K562 (cell line): ENCODE results near the gene TMEM202. TPM values are rescaled to one million over a fixed set of nuclear protein-coding genes. Genes with fewer than 3 reads are reported as not detected.

Experiments
- DMBX1 ChIP-seq: fragments of 250-450 bp; sonication (Bioruptor Pico); IDR thresholded peaks from 2 replicates; pipeline ENCODE4 v1.8.0; 2022; ENCODE audit warnings: inconsistent platforms, mild to moderate bottlenecking, moderate library complexity, borderline replicate concordance
- HMG20B ChIP-seq: fragments of 250-450 bp; sonication (Bioruptor Pico); IDR thresholded peaks from 2 replicates; pipeline ENCODE4 v1.5.0; 2021; ENCODE audit warnings: mild to moderate bottlenecking
- MAZ ChIP-seq, 2 experiments: fragments of 450-650 bp in 1 of 2; sonication (generic) in 1 of 2; formaldehyde crosslinking; IDR thresholded peaks in 1 of 2; conservative IDR thresholded peaks in 1 of 2; 2 replicates each; pipeline versions ENCODE4 v1.4.0 to v1.5.0; 2020; ENCODE audit warnings: mild to moderate bottlenecking in 1 of 2, missing genetic modification reagents in 1 of 2
- MYNN ChIP-seq, 2 experiments: sonication (generic); formaldehyde crosslinking in 1 of 2; IDR thresholded peaks; 2 replicates each; pipeline versions ENCODE4 v1.5.0 to v1.6.1; 2016 to 2020; ENCODE audit warnings: antibody characterized with exemption in 1 of 2, missing genetic modification reagents in 1 of 2
- SOX6 ChIP-seq: fragments of 450-650 bp; IDR thresholded peaks from 2 replicates; pipeline ENCODE4 v1.6.1; 2014; ENCODE audit warnings: mild to moderate bottlenecking
- TCF7 ChIP-seq: sonication (generic); IDR thresholded peaks from 2 replicates; pipeline ENCODE4 v1.6.1; 2016; ENCODE audit warnings: antibody characterized with exemption, borderline replicate concordance
- ZNF212 ChIP-seq: fragments of 450-650 bp; formaldehyde crosslinking; IDR thresholded peaks from 2 replicates; pipeline ENCODE4 v1.4.0; 2020; ENCODE audit warnings: mild to moderate bottlenecking
- polyA plus RNA-seq, 8 experiments: library from polyadenylated mRNA; depleted of rRNA in 4 of 8; stranded (reverse) in 5 of 8; unstranded in 3 of 8; fragments of >200 nt; fragmentation: Nextera tagmentation in 2 of 8; fragmentation: Illumina TruSeq in 1 of 8; extraction: Ambion mirVana in 2 of 8; extraction: Trizol in 1 of 8; gene quantifications; 2 replicates each; pipeline versions ENCODE4 v1.2.1 to v1.2.3, GENCODE V29; 2011 to 2014; ENCODE audit warnings: inconsistent platforms in 1 of 8, missing spikeins in 1 of 8
- total RNA-seq, 7 experiments: library from RNA; depleted of rRNA in 6 of 7; stranded (reverse); fragments of >200 nt in 6 of 7; fragmentation: Illumina TruSeq in 2 of 7; extraction: Trizol in 2 of 7; gene quantifications; 2 replicates each; pipeline versions ENCODE4 v1.2.1 to v1.2.3, GENCODE V29; 2011 to 2021; ENCODE audit warnings: low replicate concordance in 1 of 7
- TF ChIP-seq, protein P1 (sequence below): fragments of 450-650 bp; IDR thresholded peaks from 2 replicates; pipeline ENCODE4 v1.6.1; 2018; ENCODE audit not compliant: partially characterized antibody
- TF ChIP-seq, protein P2 (sequence below), 2 experiments: fragments of 450-650 bp in 1 of 2; sonication (generic) in 1 of 2; formaldehyde crosslinking in 1 of 2; IDR thresholded peaks; 2 replicates each; pipeline versions ENCODE4 v1.7.1 to v1.9.0; 2016 to 2022; ENCODE audit warnings: inconsistent platforms in 1 of 2, mild to moderate bottlenecking in 1 of 2, missing genetic modification reagents in 1 of 2
- TF ChIP-seq, protein P3 (sequence below): fragments of 250-450 bp; sonication (Bioruptor Pico); IDR thresholded peaks from 2 replicates; pipeline ENCODE4 v1.8.0; 2022; ENCODE audit warnings: moderate library complexity, mild to moderate bottlenecking, inconsistent platforms

TMEM202 gene
- total and polyA plus RNA-seq, 9 of the 15 experiments (the other 6 are each of a cell fraction or from before 2014, with no cell fraction given), result not detected

DNA sequence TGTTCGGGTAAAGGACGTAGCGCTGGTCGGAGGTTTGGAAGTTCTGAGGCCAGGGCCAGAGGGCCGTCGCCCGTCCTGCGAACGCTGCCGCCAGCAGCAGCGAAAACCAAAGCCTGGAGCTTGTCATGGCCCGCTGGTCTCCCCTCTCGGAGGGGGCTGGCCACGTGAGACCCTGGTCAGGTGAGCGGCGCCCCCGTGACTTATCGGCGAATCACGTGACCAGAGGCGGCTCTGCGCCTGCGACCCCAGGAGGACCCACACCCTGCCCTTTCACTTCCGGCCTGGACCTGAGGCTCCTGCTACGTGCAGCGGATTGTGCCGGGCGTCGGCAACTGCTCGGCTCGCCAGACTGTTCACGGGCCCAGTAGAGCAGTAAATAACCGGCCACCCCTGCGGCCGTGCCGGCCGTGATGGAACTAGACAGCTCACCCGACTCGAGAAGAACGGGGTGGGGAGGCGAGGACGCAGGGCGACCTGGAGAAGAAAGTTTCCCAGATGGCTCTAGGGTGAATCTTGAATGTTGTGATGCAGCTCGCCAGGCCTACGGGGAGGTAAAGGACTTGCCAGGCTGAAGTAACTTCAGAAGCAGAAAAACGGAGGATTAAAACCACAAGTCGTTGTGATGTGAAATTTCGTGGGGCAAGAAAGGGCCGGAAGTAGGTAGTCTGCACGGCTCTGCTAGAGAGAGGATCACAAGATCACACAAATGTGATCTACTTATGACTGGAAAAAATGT, 22.1 kb upstream of the TMEM202 start, which contains the start of gene HEXA (continued):
- TF ChIP-seq, protein P1, sequence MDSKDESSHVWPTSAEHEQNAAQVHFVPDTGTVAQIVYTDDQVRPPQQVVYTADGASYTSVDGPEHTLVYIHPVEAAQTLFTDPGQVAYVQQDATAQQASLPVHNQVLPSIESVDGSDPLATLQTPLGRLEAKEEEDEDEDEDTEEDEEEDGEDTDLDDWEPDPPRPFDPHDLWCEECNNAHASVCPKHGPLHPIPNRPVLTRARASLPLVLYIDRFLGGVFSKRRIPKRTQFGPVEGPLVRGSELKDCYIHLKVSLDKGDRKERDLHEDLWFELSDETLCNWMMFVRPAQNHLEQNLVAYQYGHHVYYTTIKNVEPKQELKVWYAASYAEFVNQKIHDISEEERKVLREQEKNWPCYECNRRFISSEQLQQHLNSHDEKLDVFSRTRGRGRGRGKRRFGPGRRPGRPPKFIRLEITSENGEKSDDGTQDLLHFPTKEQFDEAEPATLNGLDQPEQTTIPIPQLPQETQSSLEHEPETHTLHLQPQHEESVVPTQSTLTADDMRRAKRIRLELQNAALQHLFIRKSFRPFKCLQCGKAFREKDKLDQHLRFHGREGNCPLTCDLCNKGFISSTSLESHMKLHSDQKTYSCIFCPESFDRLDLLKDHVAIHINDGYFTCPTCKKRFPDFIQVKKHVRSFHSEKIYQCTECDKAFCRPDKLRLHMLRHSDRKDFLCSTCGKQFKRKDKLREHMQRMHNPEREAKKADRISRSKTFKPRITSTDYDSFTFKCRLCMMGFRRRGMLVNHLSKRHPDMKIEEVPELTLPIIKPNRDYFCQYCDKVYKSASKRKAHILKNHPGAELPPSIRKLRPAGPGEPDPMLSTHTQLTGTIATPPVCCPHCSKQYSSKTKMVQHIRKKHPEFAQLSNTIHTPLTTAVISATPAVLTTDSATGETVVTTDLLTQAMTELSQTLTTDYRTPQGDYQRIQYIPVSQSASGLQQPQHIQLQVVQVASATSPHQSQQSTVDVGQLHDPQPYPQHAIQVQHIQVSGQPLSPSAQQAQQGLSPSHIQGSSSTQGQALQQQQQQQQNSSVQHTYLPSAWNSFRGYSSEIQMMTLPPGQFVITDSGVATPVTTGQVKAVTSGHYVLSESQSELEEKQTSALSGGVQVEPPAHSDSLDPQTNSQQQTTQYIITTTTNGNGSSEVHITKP, result peak; percentile 26
- TF ChIP-seq TCF7 (0 out of 2 replicates have a peak, but pooled peaks have one; percentile 66), HMG20B (CRISPR knock-in tag) (no peak), DMBX1 (CRISPR knock-in tag) (peak; percentile 67), MAZ (CRISPR knock-in tag; conservative IDR thresholded peaks at IDR 0.05 in 1 of 2, IDR thresholded peaks at IDR 0.05 in 1 of 2) (peak; percentile 99), SOX6 (peak; percentile 53; the same call in 1 of the 2 replicates), ZNF212 (CRISPR knock-in tag) (no peak), MYNN (IDR thresholded peaks at IDR 0.05) (no peak), MYNN (CRISPR knock-in tag; IDR thresholded peaks at IDR 0.05) (no peak)
- TF ChIP-seq, protein P2, sequence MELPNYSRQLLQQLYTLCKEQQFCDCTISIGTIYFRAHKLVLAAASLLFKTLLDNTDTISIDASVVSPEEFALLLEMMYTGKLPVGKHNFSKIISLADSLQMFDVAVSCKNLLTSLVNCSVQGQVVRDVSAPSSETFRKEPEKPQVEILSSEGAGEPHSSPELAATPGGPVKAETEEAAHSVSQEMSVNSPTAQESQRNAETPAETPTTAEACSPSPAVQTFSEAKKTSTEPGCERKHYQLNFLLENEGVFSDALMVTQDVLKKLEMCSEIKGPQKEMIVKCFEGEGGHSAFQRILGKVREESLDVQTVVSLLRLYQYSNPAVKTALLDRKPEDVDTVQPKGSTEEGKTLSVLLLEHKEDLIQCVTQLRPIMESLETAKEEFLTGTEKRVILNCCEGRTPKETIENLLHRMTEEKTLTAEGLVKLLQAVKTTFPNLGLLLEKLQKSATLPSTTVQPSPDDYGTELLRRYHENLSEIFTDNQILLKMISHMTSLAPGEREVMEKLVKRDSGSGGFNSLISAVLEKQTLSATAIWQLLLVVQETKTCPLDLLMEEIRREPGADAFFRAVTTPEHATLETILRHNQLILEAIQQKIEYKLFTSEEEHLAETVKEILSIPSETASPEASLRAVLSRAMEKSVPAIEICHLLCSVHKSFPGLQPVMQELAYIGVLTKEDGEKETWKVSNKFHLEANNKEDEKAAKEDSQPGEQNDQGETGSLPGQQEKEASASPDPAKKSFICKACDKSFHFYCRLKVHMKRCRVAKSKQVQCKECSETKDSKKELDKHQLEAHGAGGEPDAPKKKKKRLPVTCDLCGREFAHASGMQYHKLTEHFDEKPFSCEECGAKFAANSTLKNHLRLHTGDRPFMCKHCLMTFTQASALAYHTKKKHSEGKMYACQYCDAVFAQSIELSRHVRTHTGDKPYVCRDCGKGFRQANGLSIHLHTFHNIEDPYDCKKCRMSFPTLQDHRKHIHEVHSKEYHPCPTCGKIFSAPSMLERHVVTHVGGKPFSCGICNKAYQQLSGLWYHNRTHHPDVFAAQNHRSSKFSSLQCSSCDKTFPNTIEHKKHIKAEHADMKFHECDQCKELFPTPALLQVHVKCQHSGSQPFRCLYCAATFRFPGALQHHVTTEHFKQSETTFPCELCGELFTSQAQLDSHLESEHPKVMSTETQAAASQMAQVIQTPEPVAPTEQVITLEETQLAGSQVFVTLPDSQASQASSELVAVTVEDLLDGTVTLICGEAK (IDR thresholded peaks at IDR 0.05), result peak; percentile 64
- TF ChIP-seq, protein P2 (CRISPR knock-in tag; IDR thresholded peaks at IDR 0.05), result no peak
- TF ChIP-seq, protein P3, sequence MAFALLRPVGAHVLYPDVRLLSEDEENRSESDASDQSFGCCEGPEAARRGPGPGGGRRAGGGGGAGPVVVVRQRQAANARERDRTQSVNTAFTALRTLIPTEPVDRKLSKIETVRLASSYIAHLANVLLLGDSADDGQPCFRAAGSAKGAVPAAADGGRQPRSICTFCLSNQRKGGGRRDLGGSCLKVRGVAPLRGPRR (CRISPR knock-in tag), result 0 out of 2 replicates have a peak, but pooled peaks have one; percentile 52
